Gastrocnemius medialis (tissue), 4 donors: ENCODE data around the gene CREBRF. TPM values are rescaled to one million over a fixed set of nuclear protein-coding genes. Genes with fewer than 3 reads are reported as not detected.
"Not testable (repeated sequence)": the region's sequence is repeated elsewhere in the genome, so short reads cannot be mapped to it uniquely, and the experiment has no call there.

Experiments used
- ATAC-seq, 2 donors: fragments of 150-250 bp; one replicate each; pipeline ENCODE4 v1.9.1; 2016
- DNase-seq, 2 donors: peaks; one replicate each; pipeline ENCODE4 v3.0.0-alpha.2; 2019
- H3K27ac ChIP-seq, 4 donors: fragments of 200-600 bp; sonication (generic); 1 replicate in 1 of 4; 2 replicates in 3 of 4; pipeline ENCODE4 v1.5.1; 2016 to 2018; ENCODE audit warnings: mild to moderate bottlenecking in 2 of 4, moderate library complexity in 1 of 4
- H3K27me3 ChIP-seq, 3 donors: fragments of 200-600 bp; sonication (generic) in 2 of 3; 1 replicate in 1 of 3; 2 replicates in 2 of 3; pipeline versions ENCODE4 v1.5.1 to v1.6.0; 2016 to 2019; ENCODE audit warnings: mild to moderate bottlenecking in 1 of 3, moderate library complexity in 1 of 3
- H3K36me3 ChIP-seq, 2 donors: fragments of 200-600 bp; sonication (generic) in 1 of 2; one replicate each; pipeline ENCODE4 v1.5.1; 2017 to 2018
- H3K4me1 ChIP-seq, 2 donors: fragments of 200-600 bp; sonication (generic) in 1 of 2; one replicate each; pipeline ENCODE4 v1.5.1; 2016 to 2017; ENCODE audit warnings: mild to moderate bottlenecking in 2 of 2
- H3K4me3 ChIP-seq, 4 donors: fragments of 200-600 bp; sonication (generic) in 3 of 4; 1 replicate in 1 of 4; 2 replicates in 3 of 4; pipeline ENCODE4 v1.5.1; 2016 to 2019; ENCODE audit warnings: mild to moderate bottlenecking in 2 of 4
- H3K9me3 ChIP-seq, 3 donors: fragments of 200-600 bp; sonication (generic) in 2 of 3; 1 replicate in 1 of 3; 2 replicates in 2 of 3; pipeline ENCODE4 v1.5.1; 2016 to 2019
- POLR2A ChIP-seq, 2 donors: fragments of 450-650 bp; IDR thresholded peaks; one replicate each; pipeline ENCODE4 v1.6.1; 2017; ENCODE audit warnings: antibody characterized with exemption in 2 of 2, mild to moderate bottlenecking in 2 of 2, moderate library complexity in 2 of 2
- in situ Hi-C, 4 donors: fragments of 200-750 bp; cut with MboI; loops; one replicate each; pipeline versions ENCODE4 v1.15.0 to v1.8.0; 2017; ENCODE audit warnings: low sequenced_read_pairs in 4 of 4
- intact Hi-C: fragments of 100-400 bp; cut with DNase I; formaldehyde crosslinking; loops from one replicate; pipeline ENCODE4 v1.15.1; 2023; ENCODE audit warnings: low total_unique reads
- total RNA-seq, 4 donors: library from RNA; depleted of rRNA; stranded (reverse); fragments of >200 nt; gene quantifications; one replicate each; pipeline versions ENCODE4 v1.1.0 to v1.2.3, GENCODE V29; 2016
- TF ChIP-seq, protein P1 (sequence below), 5 experiments: fragments of 450-650 bp in 3 of 5; fragments of 200-600 bp in 2 of 5; sonication (generic) in 2 of 5; IDR thresholded peaks in 4 of 5; conservative IDR thresholded peaks in 1 of 5; 1 replicate in 4 of 5; 2 replicates in 1 of 5; pipeline ENCODE4 v1.5.1; 2016 to 2019; ENCODE audit warnings: antibody characterized with exemption in 5 of 5, mild to moderate bottlenecking in 3 of 5, moderate library complexity in 3 of 5

Gene CREBRF
- total RNA-seq, 4 donors from 2014 or later, result 20.3 to 35.0 (median 25.5) TPM

DNA sequence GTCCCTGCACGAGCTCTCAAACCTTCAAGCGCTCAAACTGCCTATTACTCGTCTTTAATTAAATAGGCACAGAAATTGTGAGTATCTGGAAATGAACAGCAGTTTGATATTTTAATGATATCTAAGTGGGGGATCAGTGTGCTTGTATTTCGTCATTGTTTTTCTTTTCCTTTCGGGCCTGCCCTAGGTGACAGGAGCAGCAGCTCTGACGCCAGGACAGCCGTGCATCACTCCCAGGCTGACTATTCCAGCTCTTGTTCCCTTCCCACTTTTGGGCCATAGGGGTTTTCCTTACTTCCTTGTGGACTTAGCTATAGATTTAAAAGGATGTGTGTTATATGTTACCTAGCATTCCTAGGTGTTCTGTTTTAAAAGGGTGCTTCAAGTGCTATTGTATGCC, 97.7 kb downstream of the CREBRF start:
- DNase-seq (no peak), ATAC-seq (no peak)
- no peak for TF ChIP-seq POLR2A (IDR thresholded peaks at IDR 0.05)
- TF ChIP-seq, protein P1, sequence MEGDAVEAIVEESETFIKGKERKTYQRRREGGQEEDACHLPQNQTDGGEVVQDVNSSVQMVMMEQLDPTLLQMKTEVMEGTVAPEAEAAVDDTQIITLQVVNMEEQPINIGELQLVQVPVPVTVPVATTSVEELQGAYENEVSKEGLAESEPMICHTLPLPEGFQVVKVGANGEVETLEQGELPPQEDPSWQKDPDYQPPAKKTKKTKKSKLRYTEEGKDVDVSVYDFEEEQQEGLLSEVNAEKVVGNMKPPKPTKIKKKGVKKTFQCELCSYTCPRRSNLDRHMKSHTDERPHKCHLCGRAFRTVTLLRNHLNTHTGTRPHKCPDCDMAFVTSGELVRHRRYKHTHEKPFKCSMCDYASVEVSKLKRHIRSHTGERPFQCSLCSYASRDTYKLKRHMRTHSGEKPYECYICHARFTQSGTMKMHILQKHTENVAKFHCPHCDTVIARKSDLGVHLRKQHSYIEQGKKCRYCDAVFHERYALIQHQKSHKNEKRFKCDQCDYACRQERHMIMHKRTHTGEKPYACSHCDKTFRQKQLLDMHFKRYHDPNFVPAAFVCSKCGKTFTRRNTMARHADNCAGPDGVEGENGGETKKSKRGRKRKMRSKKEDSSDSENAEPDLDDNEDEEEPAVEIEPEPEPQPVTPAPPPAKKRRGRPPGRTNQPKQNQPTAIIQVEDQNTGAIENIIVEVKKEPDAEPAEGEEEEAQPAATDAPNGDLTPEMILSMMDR (IDR thresholded peaks at IDR 0.05 in 4 of 5, conservative IDR thresholded peaks at IDR 0.05 in 1 of 5), result no peak
- intact Hi-C loops (no loop called here), in situ Hi-C loops (loop anchor here in 1 of 4 donors (25.0 kb wide), 1 partner anchor 442 kb away; no protein-coding TSS in a partner anchor)
- H3K9me3 ChIP-seq, result no peaks in the 10 kb centered on the region
- no peak overlapping the region for H3K27ac ChIP-seq
- peaks cover 0 to 71% of the 10 kb centered on the region in 2 donors for H3K36me3 ChIP-seq
- H3K27me3 ChIP-seq, result no peaks in the 10 kb centered on the region
- H3K4me3 ChIP-seq, result no peak overlapping the region
- H3K4me1 ChIP-seq, result no peaks in the 10 kb centered on the region

DNA sequence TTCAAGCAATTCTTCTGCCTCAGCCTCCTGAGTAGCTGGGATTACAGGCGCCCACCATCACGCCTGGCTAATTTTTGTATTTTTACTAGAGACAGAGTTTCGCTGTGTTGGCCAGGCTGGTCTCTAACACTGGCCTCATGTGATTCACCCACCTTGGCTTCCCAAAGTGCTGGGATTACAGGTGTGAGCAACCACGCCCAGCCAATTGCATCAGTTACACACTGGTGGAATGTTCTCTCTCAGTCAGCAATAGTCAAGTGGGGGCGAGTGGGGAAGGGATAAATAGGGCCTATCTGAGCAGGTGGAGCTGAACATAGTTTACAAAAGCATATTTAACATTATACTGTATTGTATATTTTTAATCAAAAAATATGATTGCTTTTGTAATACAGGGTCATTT, 98.5 kb downstream of the CREBRF start:
- intact Hi-C loops, H3K27ac ChIP-seq, H3K27me3 ChIP-seq, H3K4me1 ChIP-seq, ATAC-seq, DNase-seq, H3K4me3 ChIP-seq, H3K9me3 ChIP-seq: not testable (repeated sequence)
- in situ Hi-C loops, result loop anchor here in 1 of 4 donors (25.0 kb wide), 1 partner anchor 442 kb away; no protein-coding TSS in a partner anchor
- H3K36me3 ChIP-seq, result peaks cover 0 to 68% of the 10 kb centered on the region in 2 donors

DNA sequence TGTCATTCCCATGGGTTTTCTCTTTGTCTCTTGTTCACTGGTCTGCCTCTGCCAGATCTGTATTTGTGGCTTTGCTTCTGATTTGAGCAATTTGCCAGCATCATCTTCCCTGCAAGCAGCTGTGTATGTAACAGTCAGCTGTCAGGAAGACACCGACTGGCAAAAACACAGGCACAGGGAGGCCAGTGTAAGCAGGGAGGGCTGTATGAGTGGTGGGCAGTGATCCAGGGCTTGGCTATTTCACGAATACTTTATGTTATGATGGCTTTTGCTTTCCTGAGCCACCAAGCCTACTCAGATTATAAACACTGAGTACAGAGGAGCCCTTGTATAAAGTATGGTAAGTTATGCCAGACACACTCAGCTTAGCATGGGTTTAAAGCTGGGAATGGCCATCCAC, 99.8 kb downstream of the CREBRF start:
- ATAC-seq (no peak), DNase-seq (no peak)
- H3K4me3 ChIP-seq, result no peak overlapping the region
- H3K9me3 ChIP-seq, result no peaks in the 10 kb centered on the region
- no peak for TF ChIP-seq POLR2A (IDR thresholded peaks at IDR 0.05)
- TF ChIP-seq, protein P1 (IDR thresholded peaks at IDR 0.05 in 4 of 5, conservative IDR thresholded peaks at IDR 0.05 in 1 of 5), result no peak
- in situ Hi-C loops (loop anchor here in 1 of 4 donors (25.0 kb wide), 1 partner anchor 444 kb away; no protein-coding TSS in a partner anchor), intact Hi-C loops (no loop called here)
- H3K27me3 ChIP-seq, result no peaks in the 10 kb centered on the region
- H3K4me1 ChIP-seq, result no peaks in the 10 kb centered on the region
- peaks cover 0 to 75% of the 10 kb centered on the region in 2 donors for H3K36me3 ChIP-seq
- no peak overlapping the region for H3K27ac ChIP-seq

DNA sequence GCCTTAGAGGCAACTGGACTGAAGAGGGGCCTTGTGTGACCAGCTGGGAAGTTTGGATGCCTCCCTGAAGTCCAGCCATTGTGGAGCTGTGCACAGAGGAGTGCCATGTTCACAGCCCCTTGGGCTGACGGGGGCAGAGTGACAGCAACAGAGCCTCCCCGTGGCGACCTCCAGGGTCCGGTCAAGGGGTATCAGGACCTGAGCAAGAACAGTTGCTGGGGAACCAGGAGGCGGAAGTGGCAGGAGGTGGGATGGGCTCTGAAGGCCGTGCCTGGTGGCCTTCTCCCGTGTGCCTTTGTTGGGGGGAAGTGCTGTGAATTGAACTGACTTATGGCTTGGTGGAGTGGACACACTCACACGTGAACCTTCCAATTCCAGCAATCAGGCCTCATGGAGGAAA, 102.2 kb downstream of the CREBRF start:
- in situ Hi-C loops, result loop anchor here in 1 of 4 donors (25.0 kb wide), 1 partner anchor 446 kb away; no protein-coding TSS in a partner anchor
- Histone ChIP-seq H3K9me3 (no peaks in the 10 kb centered on the region), H3K4me3 (no peak overlapping the region), H3K36me3 (peaks cover 0 to 88% of the 10 kb centered on the region in 2 donors), H3K27ac (no peak overlapping the region), H3K27me3 (no peaks in the 10 kb centered on the region), H3K4me1 (no peaks in the 10 kb centered on the region)
- TF ChIP-seq, protein P1 (IDR thresholded peaks at IDR 0.05 in 4 of 5, conservative IDR thresholded peaks at IDR 0.05 in 1 of 5), result no peak
- no peak for TF ChIP-seq POLR2A (IDR thresholded peaks at IDR 0.05)
- no peak for ATAC-seq
- DNase-seq, result no peak
- intact Hi-C loops, result no loop called here

DNA sequence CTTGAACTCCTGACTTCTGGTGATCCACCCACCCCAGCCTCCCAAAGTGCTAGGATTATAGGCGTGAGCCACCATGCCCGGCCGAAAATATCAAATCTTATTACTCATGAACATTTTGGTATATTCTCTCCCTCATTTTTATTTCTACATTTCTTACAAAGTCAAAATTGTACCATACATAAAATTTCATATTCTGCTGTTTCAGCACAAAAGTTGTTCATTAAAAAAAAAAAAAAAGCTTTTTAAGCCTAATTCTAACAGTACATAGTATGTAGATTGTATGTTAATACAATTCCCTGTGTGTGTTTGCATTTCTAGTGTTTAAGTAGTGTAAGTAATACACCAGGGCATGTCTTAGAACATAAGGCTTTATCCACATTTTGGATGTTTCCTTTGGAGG, 103.1 kb downstream of the CREBRF start:
- in situ Hi-C loops, result loop anchor here in 1 of 4 donors (25.0 kb wide), 1 partner anchor 447 kb away; no protein-coding TSS in a partner anchor
- DNase-seq, result no peak
- Histone ChIP-seq H3K27ac (no peak overlapping the region), H3K4me1 (no peaks in the 10 kb centered on the region), H3K36me3 (peaks cover 0 to 91% of the 10 kb centered on the region in 2 donors), H3K9me3 (no peaks in the 10 kb centered on the region), H3K4me3 (no peak overlapping the region), H3K27me3 (no peaks in the 10 kb centered on the region)
- no peak for TF ChIP-seq POLR2A (IDR thresholded peaks at IDR 0.05)
- TF ChIP-seq, protein P1 (IDR thresholded peaks at IDR 0.05 in 4 of 5, conservative IDR thresholded peaks at IDR 0.05 in 1 of 5), result no peak
- intact Hi-C loops, result no loop called here
- ATAC-seq, result no peak
